GM23338 (cell line): ENCODE measurements around the gene ZNF19. TPM values are rescaled to one million over a fixed set of nuclear protein-coding genes. Genes with fewer than 3 reads are reported as not detected.

ENCODE experiments used
- ATAC-seq: fragments of 200-7000 bp; cut with Tn5 transposase; 3 replicates; pipeline ENCODE4 v1.9.1; 2020
- DNase-seq: peaks from one replicate; pipeline ENCODE4 v3.0.0-alpha.2; 2015; ENCODE audit warnings: low spot score
- H2AFZ ChIP-seq: fragments of 200-600 bp; sonication (generic); 2 replicates; pipeline ENCODE4 v1.8.0; 2016; ENCODE audit warnings: antibody characterized with exemption, mild to moderate bottlenecking, moderate library complexity
- H3F3A ChIP-seq: fragments of 200-600 bp; sonication (generic); replicated peaks from 2 replicates; pipeline ENCODE4 v1.8.0; 2017; ENCODE audit warnings: antibody characterized with exemption, mixed run types, low read depth
- H3K27ac ChIP-seq: fragments of 200-600 bp; sonication (generic); 2 replicates; pipeline ENCODE4 v1.6.1; 2016; ENCODE audit warnings: low read depth
- H3K27me3 ChIP-seq: fragments of 200-600 bp; sonication (generic); 2 replicates; pipeline ENCODE4 v1.8.0; 2016; ENCODE audit warnings: mild to moderate bottlenecking, mixed run types, moderate library complexity; ENCODE audit not compliant: insufficient read depth
- H3K36me3 ChIP-seq: fragments of 200-600 bp; sonication (generic); 2 replicates; pipeline ENCODE4 v1.8.0; 2016; ENCODE audit warnings: mild to moderate bottlenecking; ENCODE audit not compliant: insufficient read depth
- H3K4me1 ChIP-seq: fragments of 200-600 bp; sonication (generic); 2 replicates; pipeline ENCODE4 v1.8.0; 2016; ENCODE audit warnings: mild to moderate bottlenecking, moderate library complexity; ENCODE audit not compliant: insufficient read depth
- H3K4me2 ChIP-seq: fragments of 200-600 bp; sonication (generic); 2 replicates; pipeline ENCODE4 v1.7.1; 2017; ENCODE audit warnings: mixed run types
- H3K4me3 ChIP-seq: fragments of 200-600 bp; sonication (generic); 2 replicates; pipeline ENCODE4 v1.6.1; 2016; ENCODE audit warnings: mixed run types
- H3K79me2 ChIP-seq: fragments of 200-600 bp; sonication (generic); replicated peaks from 2 replicates; pipeline ENCODE4 v1.8.0; 2017; ENCODE audit warnings: mild to moderate bottlenecking; ENCODE audit not compliant: insufficient read depth
- H3K9me2 ChIP-seq: fragments of 200-600 bp; sonication (generic); 2 replicates; pipeline ENCODE4 v1.8.0; 2017; ENCODE audit not compliant: insufficient read depth
- H4K20me1 ChIP-seq: fragments of 200-600 bp; sonication (generic); replicated peaks from 2 replicates; pipeline ENCODE4 v1.8.0; 2017; ENCODE audit warnings: mild to moderate bottlenecking; ENCODE audit not compliant: insufficient read depth
- H3K27ac Mint-ChIP-seq: 2 replicates; pipeline ENCODE4 v1.8.0; 2020; ENCODE audit warnings: inconsistent platforms, mild to moderate bottlenecking, moderate library complexity, mixed read lengths
- H3K27me3 Mint-ChIP-seq: 3 replicates; pipeline ENCODE4 v1.8.0; 2022; ENCODE audit warnings: low read depth, mild to moderate bottlenecking, moderate library complexity, mixed read lengths, inconsistent platforms; ENCODE audit not compliant: insufficient read depth, poor library complexity
- H3K36me3 Mint-ChIP-seq: 3 replicates; pipeline ENCODE4 v1.8.0; 2021; ENCODE audit warnings: low read depth, mild to moderate bottlenecking, inconsistent platforms, moderate library complexity, mixed read lengths
- H3K4me1 Mint-ChIP-seq: 3 replicates; pipeline ENCODE4 v1.8.0; 2020; ENCODE audit warnings: mild to moderate bottlenecking, inconsistent platforms, mixed read lengths
- H3K4me3 Mint-ChIP-seq: 3 replicates; pipeline ENCODE4 v1.8.0; 2021; ENCODE audit warnings: moderate library complexity, mild to moderate bottlenecking, inconsistent platforms, mixed read lengths
- H3K9me3 Mint-ChIP-seq: 3 replicates; pipeline ENCODE4 v1.8.0; 2020; ENCODE audit warnings: moderate library complexity, mild to moderate bottlenecking, inconsistent platforms, mixed read lengths
- CREB1 ChIP-seq: fragments of 250-450 bp; sonication (Bioruptor Pico); IDR thresholded peaks from 2 replicates; pipeline ENCODE4 v1.5.0; 2020; ENCODE audit warnings: low read depth, mild to moderate bottlenecking, moderate library complexity
- ETS1 ChIP-seq: IDR thresholded peaks from 2 replicates; pipeline ENCODE4 v1.6.1; 2016; ENCODE audit warnings: antibody characterized with exemption
- EZH2 ChIP-seq: fragments of 200-600 bp; sonication (generic); IDR thresholded peaks from one replicate; pipeline ENCODE4 v1.8.0; 2017; ENCODE audit warnings: antibody characterized with exemption, mild to moderate bottlenecking, low read depth; ENCODE audit not compliant: unreplicated experiment
- EZH2phosphoT487 ChIP-seq: fragments of 200-600 bp; sonication (generic); IDR thresholded peaks from one replicate; pipeline ENCODE4 v1.8.1; 2018; ENCODE audit warnings: antibody characterized with exemption; ENCODE audit not compliant: unreplicated experiment
- JUNB ChIP-seq: IDR thresholded peaks from one replicate; pipeline ENCODE4 v1.6.1; 2016; ENCODE audit warnings: antibody characterized with exemption; ENCODE audit not compliant: unreplicated experiment
- NANOG ChIP-seq: IDR thresholded peaks from 2 replicates; pipeline ENCODE4 v1.6.1; 2016; ENCODE audit warnings: antibody characterized with exemption, borderline replicate concordance
- POLR2AphosphoS5 ChIP-seq: IDR thresholded peaks from 2 replicates; pipeline ENCODE4 v1.6.1; 2016; ENCODE audit warnings: antibody characterized with exemption, low read depth
- STAT1 ChIP-seq: IDR thresholded peaks from one replicate; pipeline ENCODE4 v1.6.1; 2016; ENCODE audit warnings: antibody characterized with exemption; ENCODE audit not compliant: unreplicated experiment
- ZNF114 ChIP-seq: fragments of 250-450 bp; sonication (Bioruptor Pico); IDR thresholded peaks from 2 replicates; pipeline ENCODE4 v1.5.0; 2020; ENCODE audit warnings: mild to moderate bottlenecking, moderate library complexity
- ZNF331 ChIP-seq: fragments of 250-450 bp; sonication (Bioruptor Pico); IDR thresholded peaks from 2 replicates; pipeline ENCODE4 v1.5.0; 2020; ENCODE audit warnings: low read depth, mild to moderate bottlenecking, moderate library complexity
- ZNF462 ChIP-seq: fragments of 250-450 bp; sonication (Bioruptor Pico); IDR thresholded peaks from 2 replicates; pipeline ENCODE4 v1.5.0; 2020; ENCODE audit warnings: mild to moderate bottlenecking, moderate library complexity
- polyA plus RNA-seq: library from polyadenylated mRNA; unstranded; fragments of >200 nt; fragmentation: Nextera tagmentation; extraction: Ambion mirVana; gene quantifications from 2 replicates; pipeline ENCODE4 v1.2.1, GENCODE V29; 2016
- total RNA-seq: library from RNA; depleted of rRNA; stranded (reverse); fragments of >200 nt; shearing (Covaris generic); gene quantifications from 2 replicates; pipeline ENCODE4 v1.2.3, GENCODE V29; 2014
- TF ChIP-seq, protein P1 (sequence below): IDR thresholded peaks from one replicate; pipeline ENCODE4 v1.6.1; 2018; ENCODE audit warnings: antibody characterized with exemption; ENCODE audit not compliant: unreplicated experiment
- TF ChIP-seq, protein P2 (sequence below), 2 experiments: fragments of 200-600 bp in 1 of 2; sonication (generic) in 1 of 2; conservative IDR thresholded peaks; 2 replicates each; pipeline versions ENCODE4 v1.5.1 to v1.6.1; 2016 to 2017; ENCODE audit warnings: antibody characterized with exemption in 2 of 2, low read depth in 2 of 2, mild to moderate bottlenecking in 2 of 2, moderate library complexity in 1 of 2

ZNF19 gene
- total and polyA plus RNA-seq, 2 experiments from 2014 or later = 1.0 to 4.8 TPM

DNA sequence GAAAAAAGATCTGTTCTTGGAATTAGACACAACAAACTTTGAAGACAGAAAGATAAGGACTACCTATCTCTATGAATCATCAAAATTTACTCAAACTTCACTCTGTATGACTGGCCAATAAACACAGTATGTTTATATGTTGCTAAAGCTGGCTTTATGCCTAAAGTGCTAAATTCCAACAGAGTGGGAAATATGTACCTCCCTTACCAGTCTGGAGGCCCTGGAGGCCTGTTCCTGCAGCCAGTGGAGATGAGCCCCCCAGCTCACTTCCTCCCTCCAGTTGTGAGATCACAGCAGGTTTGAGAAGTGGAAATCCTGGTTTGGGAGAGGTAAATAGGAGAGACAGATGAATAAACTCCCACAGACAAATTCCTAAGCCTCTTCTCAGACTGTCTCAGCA lies 36.1 kb downstream of the ZNF19 start:
- Mint-ChIP-seq H3K4me1 (no peaks in the 10 kb centered on the region), H3K9me3 (peaks cover 64% of the 10 kb centered on the region)

More for the DNA sequence above, 36.1 kb downstream of the ZNF19 start:
- Histone ChIP-seq H3K4me3 (no peak overlapping the region), H4K20me1 (no peaks in the 10 kb centered on the region), H3K36me3 (peaks cover 42% of the 10 kb centered on the region), H3K27ac (no peak overlapping the region), H3K9me2 (0 out of 2 replicates have a peak, but pooled peaks cover 5% of the 10 kb centered on the region), H3K4me2 (no peak overlapping the region), H2AFZ (no peak overlapping the region), H3K27me3 (no peaks in the 10 kb centered on the region), H3K4me1 (no peaks in the 10 kb centered on the region), H3F3A (no peaks in the 10 kb centered on the region), H3K79me2 (0 out of 2 replicates have a peak, but pooled peaks cover 1% of the 10 kb centered on the region)
- Mint-ChIP-seq H3K36me3 (peaks cover 84% of the 10 kb centered on the region), H3K4me3 (no peak overlapping the region), H3K27ac (no peak overlapping the region), H3K27me3 (peaks cover 1% of the 10 kb centered on the region)
- ATAC-seq (no peak), DNase-seq (no peak)
- TF ChIP-seq ZNF331 (CRISPR knock-in tag) = no peak
- no peak for TF ChIP-seq JUNB
- no peak for TF ChIP-seq ETS1
- no peak for TF ChIP-seq ZNF114
- TF ChIP-seq NANOG = no peak
- TF ChIP-seq, protein P1, sequence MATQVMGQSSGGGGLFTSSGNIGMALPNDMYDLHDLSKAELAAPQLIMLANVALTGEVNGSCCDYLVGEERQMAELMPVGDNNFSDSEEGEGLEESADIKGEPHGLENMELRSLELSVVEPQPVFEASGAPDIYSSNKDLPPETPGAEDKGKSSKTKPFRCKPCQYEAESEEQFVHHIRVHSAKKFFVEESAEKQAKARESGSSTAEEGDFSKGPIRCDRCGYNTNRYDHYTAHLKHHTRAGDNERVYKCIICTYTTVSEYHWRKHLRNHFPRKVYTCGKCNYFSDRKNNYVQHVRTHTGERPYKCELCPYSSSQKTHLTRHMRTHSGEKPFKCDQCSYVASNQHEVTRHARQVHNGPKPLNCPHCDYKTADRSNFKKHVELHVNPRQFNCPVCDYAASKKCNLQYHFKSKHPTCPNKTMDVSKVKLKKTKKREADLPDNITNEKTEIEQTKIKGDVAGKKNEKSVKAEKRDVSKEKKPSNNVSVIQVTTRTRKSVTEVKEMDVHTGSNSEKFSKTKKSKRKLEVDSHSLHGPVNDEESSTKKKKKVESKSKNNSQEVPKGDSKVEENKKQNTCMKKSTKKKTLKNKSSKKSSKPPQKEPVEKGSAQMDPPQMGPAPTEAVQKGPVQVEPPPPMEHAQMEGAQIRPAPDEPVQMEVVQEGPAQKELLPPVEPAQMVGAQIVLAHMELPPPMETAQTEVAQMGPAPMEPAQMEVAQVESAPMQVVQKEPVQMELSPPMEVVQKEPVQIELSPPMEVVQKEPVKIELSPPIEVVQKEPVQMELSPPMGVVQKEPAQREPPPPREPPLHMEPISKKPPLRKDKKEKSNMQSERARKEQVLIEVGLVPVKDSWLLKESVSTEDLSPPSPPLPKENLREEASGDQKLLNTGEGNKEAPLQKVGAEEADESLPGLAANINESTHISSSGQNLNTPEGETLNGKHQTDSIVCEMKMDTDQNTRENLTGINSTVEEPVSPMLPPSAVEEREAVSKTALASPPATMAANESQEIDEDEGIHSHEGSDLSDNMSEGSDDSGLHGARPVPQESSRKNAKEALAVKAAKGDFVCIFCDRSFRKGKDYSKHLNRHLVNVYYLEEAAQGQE = no peak
- TF ChIP-seq STAT1 = no peak
- no peak for TF ChIP-seq POLR2AphosphoS5
- no peak for TF ChIP-seq EZH2
- TF ChIP-seq EZH2phosphoT487 = no peak
- TF ChIP-seq CREB1 = no peak
- TF ChIP-seq, protein P2, sequence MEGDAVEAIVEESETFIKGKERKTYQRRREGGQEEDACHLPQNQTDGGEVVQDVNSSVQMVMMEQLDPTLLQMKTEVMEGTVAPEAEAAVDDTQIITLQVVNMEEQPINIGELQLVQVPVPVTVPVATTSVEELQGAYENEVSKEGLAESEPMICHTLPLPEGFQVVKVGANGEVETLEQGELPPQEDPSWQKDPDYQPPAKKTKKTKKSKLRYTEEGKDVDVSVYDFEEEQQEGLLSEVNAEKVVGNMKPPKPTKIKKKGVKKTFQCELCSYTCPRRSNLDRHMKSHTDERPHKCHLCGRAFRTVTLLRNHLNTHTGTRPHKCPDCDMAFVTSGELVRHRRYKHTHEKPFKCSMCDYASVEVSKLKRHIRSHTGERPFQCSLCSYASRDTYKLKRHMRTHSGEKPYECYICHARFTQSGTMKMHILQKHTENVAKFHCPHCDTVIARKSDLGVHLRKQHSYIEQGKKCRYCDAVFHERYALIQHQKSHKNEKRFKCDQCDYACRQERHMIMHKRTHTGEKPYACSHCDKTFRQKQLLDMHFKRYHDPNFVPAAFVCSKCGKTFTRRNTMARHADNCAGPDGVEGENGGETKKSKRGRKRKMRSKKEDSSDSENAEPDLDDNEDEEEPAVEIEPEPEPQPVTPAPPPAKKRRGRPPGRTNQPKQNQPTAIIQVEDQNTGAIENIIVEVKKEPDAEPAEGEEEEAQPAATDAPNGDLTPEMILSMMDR (conservative IDR thresholded peaks at IDR 0.05; ENCODE audit: low read depth in 2 of 2) = no peak
- no peak for TF ChIP-seq ZNF462 (CRISPR knock-in tag)
